GM06990 (cell line): ENCODE results near the gene CELF2.
A peak's percentile ranks its signal among the peaks of the same experiment; 100 is the strongest.

ENCODE experiments used
- DNase-seq: peaks from one replicate; pipeline ENCODE4 v3.0.0-alpha.2; 2011; ENCODE audit not compliant: insufficient read length; ENCODE audit errors: extremely low read depth
- H3K27me3 ChIP-seq: replicated peaks from 2 replicates; pipeline ENCODE4 v1.6.0; 2011; ENCODE audit warnings: low read length; ENCODE audit not compliant: control insufficient read depth, insufficient read depth
- H3K36me3 ChIP-seq: 2 replicates; pipeline ENCODE4 v1.5.1; 2011; ENCODE audit warnings: low read length; ENCODE audit not compliant: control insufficient read depth, insufficient read depth
- H3K4me3 ChIP-seq: replicated peaks from 2 replicates; pipeline ENCODE4 v1.5.1; 2011; ENCODE audit warnings: low read depth, mild to moderate bottlenecking, control low read depth, low read length
- TF ChIP-seq, protein P1 (sequence below): IDR thresholded peaks from 2 replicates; pipeline ENCODE4 v1.5.1; 2011; ENCODE audit warnings: low read length, control low read depth, mild to moderate bottlenecking, inconsistent platforms; ENCODE audit not compliant: insufficient read depth, poor library complexity, severe bottlenecking

The CELF2 gene

DNA sequence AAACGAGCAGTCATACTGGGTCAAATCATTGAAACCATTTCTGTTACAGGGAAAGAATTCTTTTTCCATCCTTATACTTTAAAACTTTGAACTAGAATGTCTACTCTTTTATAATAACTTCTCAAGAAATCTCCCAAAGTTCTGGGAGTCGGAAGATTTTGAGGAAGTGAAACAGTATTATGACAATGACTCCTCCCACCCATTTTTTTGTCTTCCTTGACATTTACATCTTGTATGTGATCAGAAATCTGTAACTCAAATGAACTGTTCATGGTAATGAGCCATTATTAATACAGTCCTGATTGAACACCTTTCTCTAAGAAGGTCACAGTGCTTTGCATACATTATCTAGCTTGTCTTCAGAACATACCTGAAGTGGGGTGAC, 227.4 kb downstream of the CELF2 start:
- peak overlapping the region; percentile 53 for H3K4me3 ChIP-seq
- DNase-seq, result peak; percentile 57

DNA sequence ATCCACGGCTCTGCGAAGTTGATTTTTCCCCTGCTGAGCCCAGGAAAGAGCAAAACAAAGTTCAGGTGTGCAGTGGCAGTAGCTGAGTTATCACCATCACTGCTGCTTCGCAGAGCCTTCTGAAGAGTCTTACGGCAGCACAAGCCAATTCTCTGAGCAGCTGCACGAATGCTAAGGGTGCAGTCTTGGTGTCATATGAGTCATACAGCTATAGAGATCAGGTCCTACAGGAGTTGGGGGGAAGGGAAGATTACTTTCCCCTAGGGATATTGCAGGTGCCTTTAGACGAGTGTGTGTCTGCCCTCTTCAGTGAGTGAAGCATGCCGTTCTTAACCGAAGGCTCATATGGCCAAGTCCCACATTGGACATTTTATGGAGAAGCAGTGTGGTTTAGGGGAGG, 227.8 kb downstream of the CELF2 start:
- Histone ChIP-seq H3K4me3 (peak overlapping the region; percentile 49), H3K36me3 (peaks cover 12% of the 10 kb centered on the region), H3K27me3 (no peaks in the 10 kb centered on the region)
- DNase-seq, result peak; percentile 50
- TF ChIP-seq, protein P1, sequence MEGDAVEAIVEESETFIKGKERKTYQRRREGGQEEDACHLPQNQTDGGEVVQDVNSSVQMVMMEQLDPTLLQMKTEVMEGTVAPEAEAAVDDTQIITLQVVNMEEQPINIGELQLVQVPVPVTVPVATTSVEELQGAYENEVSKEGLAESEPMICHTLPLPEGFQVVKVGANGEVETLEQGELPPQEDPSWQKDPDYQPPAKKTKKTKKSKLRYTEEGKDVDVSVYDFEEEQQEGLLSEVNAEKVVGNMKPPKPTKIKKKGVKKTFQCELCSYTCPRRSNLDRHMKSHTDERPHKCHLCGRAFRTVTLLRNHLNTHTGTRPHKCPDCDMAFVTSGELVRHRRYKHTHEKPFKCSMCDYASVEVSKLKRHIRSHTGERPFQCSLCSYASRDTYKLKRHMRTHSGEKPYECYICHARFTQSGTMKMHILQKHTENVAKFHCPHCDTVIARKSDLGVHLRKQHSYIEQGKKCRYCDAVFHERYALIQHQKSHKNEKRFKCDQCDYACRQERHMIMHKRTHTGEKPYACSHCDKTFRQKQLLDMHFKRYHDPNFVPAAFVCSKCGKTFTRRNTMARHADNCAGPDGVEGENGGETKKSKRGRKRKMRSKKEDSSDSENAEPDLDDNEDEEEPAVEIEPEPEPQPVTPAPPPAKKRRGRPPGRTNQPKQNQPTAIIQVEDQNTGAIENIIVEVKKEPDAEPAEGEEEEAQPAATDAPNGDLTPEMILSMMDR, result no peak

More for the DNA sequence above, 227.4 kb downstream of the CELF2 start:
- TF ChIP-seq, protein P1, result no peak
- peaks cover 9% of the 10 kb centered on the region for H3K36me3 ChIP-seq
- no peaks in the 10 kb centered on the region for H3K27me3 ChIP-seq

DNA sequence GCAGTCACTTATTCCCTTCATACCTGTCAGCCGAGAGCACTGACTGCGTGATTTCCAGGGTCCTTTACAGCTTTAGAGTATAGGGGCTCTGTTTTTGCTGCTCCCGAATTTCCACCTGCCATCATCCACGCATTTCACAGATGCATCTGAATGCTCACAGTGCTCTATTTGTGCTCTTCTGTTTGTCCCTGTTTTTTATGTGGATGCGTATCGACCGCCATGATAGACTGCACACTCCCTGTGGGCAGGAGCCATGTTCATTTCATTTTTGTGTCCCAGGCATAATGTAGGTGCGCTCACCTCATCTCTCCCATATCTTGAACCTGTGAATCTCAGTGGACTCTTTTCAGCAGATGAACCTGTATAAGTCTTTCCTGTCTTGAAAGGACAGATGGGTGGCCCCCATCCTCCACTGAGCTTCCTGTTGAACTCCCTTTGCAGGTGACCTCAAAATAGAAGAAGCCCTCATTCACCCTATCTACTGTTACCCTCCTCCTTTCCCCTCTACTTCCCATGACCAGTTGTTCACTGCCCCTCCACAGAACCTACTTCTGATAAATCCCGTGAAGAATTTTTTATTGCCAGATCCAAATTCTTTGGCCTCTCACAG, 228.4 kb downstream of the CELF2 start:
- no peak overlapping the region; the same call in 1 of the 2 replicates for H3K4me3 ChIP-seq
- TF ChIP-seq, protein P1, result no peak

DNA sequence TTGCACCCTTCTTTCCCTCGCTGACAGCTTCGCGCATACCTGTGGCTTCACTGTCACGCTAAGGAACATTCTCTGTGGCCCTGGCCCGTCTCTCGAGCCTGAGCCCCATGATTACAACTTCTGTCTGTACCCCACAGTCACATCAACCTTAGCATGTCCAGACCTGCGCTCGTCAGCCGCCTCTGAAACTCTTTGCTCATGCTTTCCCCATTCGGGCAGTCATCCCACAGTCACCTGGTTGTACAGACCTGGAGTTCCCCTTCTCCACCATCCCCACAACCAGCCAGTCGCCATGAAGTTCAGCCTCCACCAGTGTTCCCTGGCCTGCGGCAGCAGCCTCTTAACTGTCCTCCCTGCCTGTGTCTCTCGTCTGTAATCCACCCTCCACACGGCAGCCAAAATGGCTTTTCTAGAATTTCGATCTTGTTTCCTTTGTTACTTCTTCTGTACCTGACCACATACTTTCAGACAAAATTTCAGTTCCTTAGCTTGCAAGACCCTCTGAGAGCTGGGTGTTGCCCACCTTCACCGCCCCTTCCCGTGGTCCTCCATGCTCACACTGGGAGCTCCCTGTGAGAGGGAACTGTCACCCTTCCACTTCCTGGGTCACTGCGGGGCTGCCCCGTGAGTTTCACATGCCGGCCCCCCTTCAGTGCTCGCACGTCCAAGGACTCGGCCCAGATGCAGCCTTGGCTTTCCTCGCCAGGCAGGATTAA, 229.2 kb downstream of the CELF2 start:
- TF ChIP-seq, protein P1, result no peak
- Histone ChIP-seq H3K27me3 (no peaks in the 10 kb centered on the region), H3K36me3 (peaks cover 14% of the 10 kb centered on the region), H3K4me3 (no peak overlapping the region; the same call in none of the 2 replicates)
- DNase-seq, result peak; percentile 68

More for the DNA sequence above, 228.4 kb downstream of the CELF2 start:
- Histone ChIP-seq H3K27me3 (no peaks in the 10 kb centered on the region), H3K36me3 (peaks cover 12% of the 10 kb centered on the region)
- no peak for DNase-seq

DNA sequence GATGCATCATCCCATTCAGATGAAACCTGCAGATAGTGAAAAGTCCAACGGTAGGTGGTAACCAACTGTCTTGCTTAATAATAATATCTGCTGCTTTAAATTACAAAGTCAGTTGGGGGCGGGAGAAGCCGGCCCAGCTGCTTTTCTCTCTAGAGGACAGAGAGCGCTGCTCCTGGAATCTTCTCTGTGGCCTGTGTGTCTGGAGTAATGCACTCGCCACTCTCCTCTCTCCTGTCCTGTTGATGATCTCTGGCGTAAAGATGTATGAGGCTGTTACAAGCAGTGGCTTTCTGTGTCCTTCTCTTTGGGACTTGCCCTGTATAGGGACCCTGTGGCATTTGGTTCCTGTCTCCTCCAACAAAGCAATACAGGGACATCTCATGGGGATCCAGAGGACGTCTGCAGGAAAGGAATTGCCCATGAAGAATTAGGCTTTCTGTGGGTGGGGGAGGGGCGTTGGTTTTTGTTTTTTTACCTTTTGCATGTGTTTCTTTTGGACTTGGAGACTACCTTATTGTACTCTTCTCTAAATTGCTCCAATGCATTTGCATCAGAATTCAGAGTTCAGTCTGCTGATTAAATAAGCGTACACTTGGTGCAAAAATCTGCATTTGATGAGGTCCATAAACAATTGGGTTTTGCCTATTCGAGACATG, 231.6 kb downstream of the CELF2 start:
- Histone ChIP-seq H3K27me3 (no peaks in the 10 kb centered on the region), H3K36me3 (peaks cover 19% of the 10 kb centered on the region), H3K4me3 (no peak overlapping the region)
- TF ChIP-seq, protein P1, result no peak
- no peak for DNase-seq
